ENCODE measurements around the gene C1orf105.

GRCh38 chr1:172448995-172449584 lies 28.6 kb downstream of the C1orf105 start:
- TF ChIP-seq, protein P1, sequence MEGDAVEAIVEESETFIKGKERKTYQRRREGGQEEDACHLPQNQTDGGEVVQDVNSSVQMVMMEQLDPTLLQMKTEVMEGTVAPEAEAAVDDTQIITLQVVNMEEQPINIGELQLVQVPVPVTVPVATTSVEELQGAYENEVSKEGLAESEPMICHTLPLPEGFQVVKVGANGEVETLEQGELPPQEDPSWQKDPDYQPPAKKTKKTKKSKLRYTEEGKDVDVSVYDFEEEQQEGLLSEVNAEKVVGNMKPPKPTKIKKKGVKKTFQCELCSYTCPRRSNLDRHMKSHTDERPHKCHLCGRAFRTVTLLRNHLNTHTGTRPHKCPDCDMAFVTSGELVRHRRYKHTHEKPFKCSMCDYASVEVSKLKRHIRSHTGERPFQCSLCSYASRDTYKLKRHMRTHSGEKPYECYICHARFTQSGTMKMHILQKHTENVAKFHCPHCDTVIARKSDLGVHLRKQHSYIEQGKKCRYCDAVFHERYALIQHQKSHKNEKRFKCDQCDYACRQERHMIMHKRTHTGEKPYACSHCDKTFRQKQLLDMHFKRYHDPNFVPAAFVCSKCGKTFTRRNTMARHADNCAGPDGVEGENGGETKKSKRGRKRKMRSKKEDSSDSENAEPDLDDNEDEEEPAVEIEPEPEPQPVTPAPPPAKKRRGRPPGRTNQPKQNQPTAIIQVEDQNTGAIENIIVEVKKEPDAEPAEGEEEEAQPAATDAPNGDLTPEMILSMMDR (IDR thresholded peaks at IDR 0.05), result no peak
- no peak for TF ChIP-seq POLR2A (IDR thresholded peaks at IDR 0.05)

All from esophagus squamous epithelium (tissue), 4 donors.